Adrenal gland (tissue), 5 donors: ENCODE results near the gene OR6Q1.

Source experiments
- POLR2A ChIP-seq, 2 donors: fragments of 450-650 bp; IDR thresholded peaks; one replicate each; pipeline ENCODE4 v1.6.1; 2017; ENCODE audit warnings: antibody characterized with exemption in 2 of 2, mild to moderate bottlenecking in 2 of 2, moderate library complexity in 1 of 2
- TF ChIP-seq, protein P1 (sequence below), 6 experiments: fragments of 450-650 bp in 4 of 6; fragments of 200-600 bp in 2 of 6; sonication (generic) in 1 of 6; IDR thresholded peaks; 1 replicate in 5 of 6; 2 replicates in 1 of 6; pipeline versions ENCODE4 v1.5.1 to v1.8.0; 2016 to 2021; ENCODE audit warnings: antibody characterized with exemption in 6 of 6, mild to moderate bottlenecking in 2 of 6, moderate library complexity in 1 of 6
- donor health status: DM: no; HTN: no; CAD: no.

DNA sequence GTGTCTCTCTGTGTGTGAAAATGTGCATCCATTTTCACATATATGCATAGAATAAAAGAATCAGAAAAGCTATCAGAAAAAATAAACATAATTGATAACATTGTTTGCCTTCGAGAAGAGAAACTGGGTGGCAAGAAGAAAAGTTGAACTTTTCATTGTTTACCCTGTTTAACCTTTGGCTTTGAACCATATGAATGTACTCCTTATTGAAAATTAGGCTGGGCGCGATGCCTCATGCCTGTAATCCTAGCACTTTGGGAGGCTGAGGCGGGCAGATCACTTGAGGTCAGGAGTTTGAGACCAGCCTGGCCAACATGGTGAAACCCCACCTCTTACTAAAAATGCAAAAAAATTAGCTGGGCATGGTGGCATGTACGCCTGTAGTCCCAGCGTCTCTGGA is 19.0 kb upstream of the OR6Q1 start:
- TF ChIP-seq, protein P1, sequence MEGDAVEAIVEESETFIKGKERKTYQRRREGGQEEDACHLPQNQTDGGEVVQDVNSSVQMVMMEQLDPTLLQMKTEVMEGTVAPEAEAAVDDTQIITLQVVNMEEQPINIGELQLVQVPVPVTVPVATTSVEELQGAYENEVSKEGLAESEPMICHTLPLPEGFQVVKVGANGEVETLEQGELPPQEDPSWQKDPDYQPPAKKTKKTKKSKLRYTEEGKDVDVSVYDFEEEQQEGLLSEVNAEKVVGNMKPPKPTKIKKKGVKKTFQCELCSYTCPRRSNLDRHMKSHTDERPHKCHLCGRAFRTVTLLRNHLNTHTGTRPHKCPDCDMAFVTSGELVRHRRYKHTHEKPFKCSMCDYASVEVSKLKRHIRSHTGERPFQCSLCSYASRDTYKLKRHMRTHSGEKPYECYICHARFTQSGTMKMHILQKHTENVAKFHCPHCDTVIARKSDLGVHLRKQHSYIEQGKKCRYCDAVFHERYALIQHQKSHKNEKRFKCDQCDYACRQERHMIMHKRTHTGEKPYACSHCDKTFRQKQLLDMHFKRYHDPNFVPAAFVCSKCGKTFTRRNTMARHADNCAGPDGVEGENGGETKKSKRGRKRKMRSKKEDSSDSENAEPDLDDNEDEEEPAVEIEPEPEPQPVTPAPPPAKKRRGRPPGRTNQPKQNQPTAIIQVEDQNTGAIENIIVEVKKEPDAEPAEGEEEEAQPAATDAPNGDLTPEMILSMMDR (IDR thresholded peaks at IDR 0.05) = no peak
- no peak for TF ChIP-seq POLR2A (IDR thresholded peaks at IDR 0.05)
